ENCODE results near the gene GNAQ.

The GNAQ gene

DNA sequence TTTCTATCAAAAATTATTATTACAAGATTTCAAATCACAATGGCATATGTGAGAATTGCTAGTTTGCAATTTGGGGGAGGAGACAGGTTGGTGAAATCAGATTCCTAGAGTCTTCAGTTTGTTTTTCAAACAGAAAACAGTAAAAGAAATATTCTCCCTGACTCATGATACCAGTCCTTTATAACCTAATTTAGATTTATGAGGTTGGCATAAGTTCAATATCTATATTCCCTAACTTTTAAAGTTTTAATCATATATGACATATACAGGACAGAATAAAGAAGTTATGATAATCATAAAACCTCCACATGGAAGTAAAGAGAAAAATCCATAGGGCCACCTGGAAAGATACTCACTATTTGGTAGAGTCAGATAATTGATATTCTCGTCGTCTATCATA, 216.4 kb downstream of the GNAQ start:
- intact Hi-C loops (cut with DNase I; ENCODE audit: low total_unique reads) = no loop called here
- peaks cover 0 to 24% (median 6%) of the 10 kb centered on the region in 4 donors for H3K4me1 ChIP-seq
- no peak overlapping the region for H3K27ac ChIP-seq
- TF ChIP-seq, protein P1, sequence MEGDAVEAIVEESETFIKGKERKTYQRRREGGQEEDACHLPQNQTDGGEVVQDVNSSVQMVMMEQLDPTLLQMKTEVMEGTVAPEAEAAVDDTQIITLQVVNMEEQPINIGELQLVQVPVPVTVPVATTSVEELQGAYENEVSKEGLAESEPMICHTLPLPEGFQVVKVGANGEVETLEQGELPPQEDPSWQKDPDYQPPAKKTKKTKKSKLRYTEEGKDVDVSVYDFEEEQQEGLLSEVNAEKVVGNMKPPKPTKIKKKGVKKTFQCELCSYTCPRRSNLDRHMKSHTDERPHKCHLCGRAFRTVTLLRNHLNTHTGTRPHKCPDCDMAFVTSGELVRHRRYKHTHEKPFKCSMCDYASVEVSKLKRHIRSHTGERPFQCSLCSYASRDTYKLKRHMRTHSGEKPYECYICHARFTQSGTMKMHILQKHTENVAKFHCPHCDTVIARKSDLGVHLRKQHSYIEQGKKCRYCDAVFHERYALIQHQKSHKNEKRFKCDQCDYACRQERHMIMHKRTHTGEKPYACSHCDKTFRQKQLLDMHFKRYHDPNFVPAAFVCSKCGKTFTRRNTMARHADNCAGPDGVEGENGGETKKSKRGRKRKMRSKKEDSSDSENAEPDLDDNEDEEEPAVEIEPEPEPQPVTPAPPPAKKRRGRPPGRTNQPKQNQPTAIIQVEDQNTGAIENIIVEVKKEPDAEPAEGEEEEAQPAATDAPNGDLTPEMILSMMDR (IDR thresholded peaks at IDR 0.05) = no peak
- H3K9me3 ChIP-seq = no peaks in the 10 kb centered on the region
- no peak for DNase-seq
- H3K27me3 ChIP-seq = no peaks in the 10 kb centered on the region
- H3K4me3 ChIP-seq = no peak overlapping the region
- H3K36me3 ChIP-seq = peaks cover 0 to 12% (median 10%) of the 10 kb centered on the region in 3 donors

DNA sequence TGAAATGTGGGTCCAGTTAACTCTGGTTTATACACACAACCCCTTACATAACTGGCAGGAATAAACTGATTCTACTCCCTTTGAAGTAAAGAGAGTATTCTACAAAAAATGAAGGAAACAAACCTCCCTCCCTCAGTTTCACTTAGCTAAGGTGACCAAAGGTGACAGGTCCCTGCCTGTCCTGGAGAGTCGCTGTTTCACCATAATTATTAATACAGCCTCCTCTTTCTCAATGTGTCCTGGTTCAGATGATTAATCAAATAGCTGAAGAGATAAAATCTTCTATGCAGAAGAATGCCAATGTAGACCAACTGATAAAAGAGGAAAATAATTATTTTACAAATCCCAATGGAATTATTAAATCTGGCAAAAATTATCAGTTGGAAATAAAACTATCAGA, 219.8 kb downstream of the GNAQ start:
- no peaks in the 10 kb centered on the region for H3K9me3 ChIP-seq
- H3K4me1 ChIP-seq = peaks cover 0 to 19% (median 10%) of the 10 kb centered on the region in 4 donors
- TF ChIP-seq, protein P1 (IDR thresholded peaks at IDR 0.05) = no peak
- peaks cover 7 to 12% (median 10%) of the 10 kb centered on the region in 3 donors for H3K36me3 ChIP-seq
- intact Hi-C loops (cut with DNase I; ENCODE audit: low total_unique reads) = no loop called here
- no peak for DNase-seq
- no peak overlapping the region for H3K4me3 ChIP-seq
- no peaks in the 10 kb centered on the region for H3K27me3 ChIP-seq
- no peak overlapping the region for H3K27ac ChIP-seq

DNA sequence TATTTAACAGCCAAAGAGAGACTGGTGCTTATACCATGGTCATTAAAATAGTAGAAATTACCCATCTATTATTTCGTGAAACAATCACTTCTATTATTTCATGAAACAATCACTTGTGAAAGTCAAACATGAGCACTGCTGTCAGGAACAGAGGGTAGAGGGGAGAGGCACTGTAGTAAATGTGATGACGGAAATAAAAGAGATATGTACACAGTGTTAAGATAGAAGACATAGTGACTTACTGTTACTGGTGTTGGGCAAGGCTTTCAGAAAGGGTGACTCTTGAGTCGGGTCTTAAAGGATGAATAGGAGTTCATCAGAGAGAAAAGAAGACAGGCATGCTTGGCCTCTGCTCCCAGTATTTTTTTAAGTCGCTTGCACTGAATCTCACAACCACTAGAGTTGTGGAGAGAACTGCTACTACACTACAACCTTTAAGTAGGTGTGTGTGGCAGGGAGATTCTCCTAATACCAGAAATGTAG, 220.9 kb downstream of the GNAQ start:
- Histone ChIP-seq H3K27ac (no peak overlapping the region), H3K4me1 (peaks cover 0 to 18% (median 9%) of the 10 kb centered on the region in 4 donors), H3K9me3 (no peaks in the 10 kb centered on the region), H3K4me3 (no peak overlapping the region), H3K27me3 (no peaks in the 10 kb centered on the region), H3K36me3 (peaks cover 7 to 12% (median 10%) of the 10 kb centered on the region in 3 donors)
- DNase-seq = no peak
- TF ChIP-seq, protein P1 (IDR thresholded peaks at IDR 0.05) = no peak
- intact Hi-C loops (cut with DNase I; ENCODE audit: low total_unique reads) = no loop called here

DNA sequence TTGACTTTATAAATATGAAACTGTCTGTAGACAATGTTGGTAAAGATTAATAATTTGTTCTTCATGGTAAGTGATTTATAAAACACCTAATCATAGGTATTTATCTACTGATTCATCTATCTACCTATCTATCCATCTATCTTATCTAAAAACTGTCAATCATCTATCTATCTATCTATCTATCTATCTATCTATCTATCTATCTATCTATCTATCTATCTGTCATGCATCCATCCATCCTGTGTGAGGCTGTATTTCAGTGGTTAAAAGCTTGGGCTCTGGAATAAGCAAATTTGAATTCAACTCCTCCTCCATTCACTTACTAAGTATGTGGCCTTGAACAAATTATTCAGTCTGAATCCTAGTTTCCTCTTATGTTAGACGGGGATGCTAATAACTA, 221.6 kb downstream of the GNAQ start:
- Histone ChIP-seq H3K9me3 (no peaks in the 10 kb centered on the region), H3K4me3 (no peak overlapping the region), H3K36me3 (peaks cover 7 to 12% (median 10%) of the 10 kb centered on the region in 3 donors), H3K27me3 (no peaks in the 10 kb centered on the region), H3K27ac (no peak overlapping the region), H3K4me1 (peaks cover 0 to 18% (median 9%) of the 10 kb centered on the region in 4 donors)
- intact Hi-C loops (cut with DNase I; ENCODE audit: low total_unique reads) = no loop called here
- TF ChIP-seq, protein P1 (IDR thresholded peaks at IDR 0.05) = no peak
- no peak for DNase-seq

- peaks cover 7 to 9% (median 9%) of the 10 kb centered on the region in 3 donors for H3K36me3 ChIP-seq
- DNase-seq = no peak
- no peak overlapping the region for H3K4me3 ChIP-seq
- H3K27me3 ChIP-seq = no peaks in the 10 kb centered on the region
- H3K9me3 ChIP-seq = no peaks in the 10 kb centered on the region
- intact Hi-C loops (cut with DNase I; ENCODE audit: low total_unique reads) = no loop called here
- peaks cover 0 to 18% (median 9%) of the 10 kb centered on the region in 4 donors for H3K4me1 ChIP-seq
- no peak overlapping the region for H3K27ac ChIP-seq
- TF ChIP-seq, protein P1 (IDR thresholded peaks at IDR 0.05) = no peak
These were observed 222.1 kb downstream of the GNAQ start for GRCh38 chr9:77809552-77809951.

GRCh38 chr9:77808751-77809081, 222.9 kb downstream of the GNAQ start:
- H3K9me3 ChIP-seq = no peaks in the 10 kb centered on the region
- TF ChIP-seq, protein P1 (IDR thresholded peaks at IDR 0.05) = no peak
- peaks cover 5 to 8% (median 7%) of the 10 kb centered on the region in 3 donors for H3K36me3 ChIP-seq
- intact Hi-C loops (cut with DNase I; ENCODE audit: low total_unique reads) = no loop called here
- peaks cover 0 to 18% (median 9%) of the 10 kb centered on the region in 4 donors for H3K4me1 ChIP-seq
- DNase-seq = no peak
- no peak overlapping the region for H3K27ac ChIP-seq
- H3K27me3 ChIP-seq = no peaks in the 10 kb centered on the region
- H3K4me3 ChIP-seq = no peak overlapping the region

All from tibial artery (tissue), 4 donors.